ENCODE data around the gene MYMK.

MYMK gene

GRCh38 chr9:133545494-133546286 is 20.9 kb upstream of the MYMK start:
- no peaks in the 10 kb centered on the region for H3K4me1 ChIP-seq (ENCODE audit: control insufficient read depth, insufficient read depth, low read length)
- no peak overlapping the region for H3K27ac ChIP-seq (ENCODE audit: insufficient read depth, low read depth, low read length, poor library complexity, severe bottlenecking)
- 87 to 91% methylated on average over 25 of the region's 25 CpGs for WGBS, 2 experiments
- H3K36me3 ChIP-seq (ENCODE audit: control insufficient read depth, insufficient read depth, low read length): no peaks in the 10 kb centered on the region
- H3K9me3 ChIP-seq (ENCODE audit: control insufficient read depth, low read length): no peaks in the 10 kb centered on the region
- H3K4me3 ChIP-seq (ENCODE audit: insufficient read depth, low read depth, low read length): no peak overlapping the region
- no peaks in the 10 kb centered on the region for H3K27me3 ChIP-seq (ENCODE audit: control insufficient read depth, insufficient read depth, low read length, poor library complexity, severe bottlenecking)

GRCh38 chr9:133543772-133544467 is 19.2 kb upstream of the MYMK start:
- no peaks in the 10 kb centered on the region for H3K27me3 ChIP-seq (ENCODE audit: control insufficient read depth, insufficient read depth, low read length, poor library complexity, severe bottlenecking)
- H3K36me3 ChIP-seq (ENCODE audit: control insufficient read depth, insufficient read depth, low read length): no peaks in the 10 kb centered on the region
- peaks cover 6% of the 10 kb centered on the region for H3K4me1 ChIP-seq (ENCODE audit: control insufficient read depth, insufficient read depth, low read length)
- WGBS, 2 experiments: 87 to 89% methylated on average over 16 of the region's 16 CpGs
- no peak overlapping the region for H3K4me3 ChIP-seq (ENCODE audit: insufficient read depth, low read depth, low read length)
- no peaks in the 10 kb centered on the region for H3K9me3 ChIP-seq (ENCODE audit: control insufficient read depth, low read length)
- H3K27ac ChIP-seq (ENCODE audit: insufficient read depth, low read depth, low read length, poor library complexity, severe bottlenecking): no peak overlapping the region

DNA sequence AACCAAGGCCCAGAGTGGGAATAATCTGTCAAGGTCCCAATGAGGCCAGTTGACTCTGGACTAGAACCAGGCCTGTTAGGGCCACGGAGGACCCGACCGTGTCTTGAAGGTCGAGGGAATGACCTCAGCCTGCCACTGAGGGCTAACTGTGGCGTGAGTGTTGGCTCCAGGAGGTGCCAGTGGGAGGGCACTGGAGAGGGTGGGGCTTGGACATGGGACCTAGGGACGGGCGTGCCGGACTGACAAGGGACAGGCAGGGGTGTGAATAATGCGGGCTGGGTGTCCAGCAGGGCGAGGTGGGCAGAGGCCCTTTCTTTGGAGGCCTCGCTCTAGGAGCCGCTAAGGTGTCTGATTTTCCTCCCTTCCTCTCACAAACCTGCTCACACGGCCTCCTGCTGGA is 17.2 kb upstream of the MYMK start:
- Histone ChIP-seq H3K4me1 (ENCODE audit: control insufficient read depth, insufficient read depth, low read length) (peaks cover 11% of the 10 kb centered on the region), H3K27ac (ENCODE audit: insufficient read depth, low read depth, low read length, poor library complexity, severe bottlenecking) (no peak overlapping the region), H3K9me3 (ENCODE audit: control insufficient read depth, low read length) (no peaks in the 10 kb centered on the region), H3K4me3 (ENCODE audit: insufficient read depth, low read depth, low read length) (no peak overlapping the region), H3K36me3 (ENCODE audit: control insufficient read depth, insufficient read depth, low read length) (no peaks in the 10 kb centered on the region), H3K27me3 (ENCODE audit: control insufficient read depth, insufficient read depth, low read length, poor library complexity, severe bottlenecking) (no peaks in the 10 kb centered on the region)
- 82 to 83% methylated on average over 13 of the region's 13 CpGs for WGBS, 2 experiments

DNA sequence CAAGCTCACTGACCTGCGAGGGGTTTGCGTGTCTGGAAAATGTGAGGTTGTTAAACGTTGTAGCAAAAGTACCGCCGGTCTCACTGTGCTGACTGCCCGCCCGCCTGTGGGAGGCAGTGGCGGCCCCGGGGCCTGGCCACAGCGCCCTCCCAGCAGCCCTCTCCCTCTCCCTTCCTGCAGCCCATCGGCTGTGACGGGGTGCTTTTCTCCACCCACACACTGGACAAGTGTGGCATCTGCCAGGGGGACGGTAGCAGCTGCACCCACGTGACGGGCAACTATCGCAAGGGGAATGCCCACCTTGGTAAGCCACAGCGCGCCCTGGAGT is 15.9 kb upstream of the MYMK start:
- no peak overlapping the region for H3K4me3 ChIP-seq (ENCODE audit: insufficient read depth, low read depth, low read length)
- H3K27me3 ChIP-seq (ENCODE audit: control insufficient read depth, insufficient read depth, low read length, poor library complexity, severe bottlenecking): no peaks in the 10 kb centered on the region
- no peak overlapping the region for H3K27ac ChIP-seq (ENCODE audit: insufficient read depth, low read depth, low read length, poor library complexity, severe bottlenecking)
- 80 to 83% methylated on average over 18 of the region's 18 CpGs for WGBS, 2 experiments
- no peaks in the 10 kb centered on the region for H3K9me3 ChIP-seq (ENCODE audit: control insufficient read depth, low read length)
- no peaks in the 10 kb centered on the region for H3K36me3 ChIP-seq (ENCODE audit: control insufficient read depth, insufficient read depth, low read length)
- peaks cover 14% of the 10 kb centered on the region for H3K4me1 ChIP-seq (ENCODE audit: control insufficient read depth, insufficient read depth, low read length)

GRCh38 chr9:133539991-133540697 is 15.4 kb upstream of the MYMK start:
- Histone ChIP-seq H3K4me3 (ENCODE audit: insufficient read depth, low read depth, low read length) (no peak overlapping the region), H3K36me3 (ENCODE audit: control insufficient read depth, insufficient read depth, low read length) (no peaks in the 10 kb centered on the region), H3K27me3 (ENCODE audit: control insufficient read depth, insufficient read depth, low read length, poor library complexity, severe bottlenecking) (no peaks in the 10 kb centered on the region), H3K27ac (ENCODE audit: insufficient read depth, low read depth, low read length, poor library complexity, severe bottlenecking) (no peak overlapping the region), H3K4me1 (ENCODE audit: control insufficient read depth, insufficient read depth, low read length) (peaks cover 15% of the 10 kb centered on the region), H3K9me3 (ENCODE audit: control insufficient read depth, low read length) (no peaks in the 10 kb centered on the region)
- 88 to 90% methylated on average over 22 of the region's 22 CpGs for WGBS, 2 experiments

DNA sequence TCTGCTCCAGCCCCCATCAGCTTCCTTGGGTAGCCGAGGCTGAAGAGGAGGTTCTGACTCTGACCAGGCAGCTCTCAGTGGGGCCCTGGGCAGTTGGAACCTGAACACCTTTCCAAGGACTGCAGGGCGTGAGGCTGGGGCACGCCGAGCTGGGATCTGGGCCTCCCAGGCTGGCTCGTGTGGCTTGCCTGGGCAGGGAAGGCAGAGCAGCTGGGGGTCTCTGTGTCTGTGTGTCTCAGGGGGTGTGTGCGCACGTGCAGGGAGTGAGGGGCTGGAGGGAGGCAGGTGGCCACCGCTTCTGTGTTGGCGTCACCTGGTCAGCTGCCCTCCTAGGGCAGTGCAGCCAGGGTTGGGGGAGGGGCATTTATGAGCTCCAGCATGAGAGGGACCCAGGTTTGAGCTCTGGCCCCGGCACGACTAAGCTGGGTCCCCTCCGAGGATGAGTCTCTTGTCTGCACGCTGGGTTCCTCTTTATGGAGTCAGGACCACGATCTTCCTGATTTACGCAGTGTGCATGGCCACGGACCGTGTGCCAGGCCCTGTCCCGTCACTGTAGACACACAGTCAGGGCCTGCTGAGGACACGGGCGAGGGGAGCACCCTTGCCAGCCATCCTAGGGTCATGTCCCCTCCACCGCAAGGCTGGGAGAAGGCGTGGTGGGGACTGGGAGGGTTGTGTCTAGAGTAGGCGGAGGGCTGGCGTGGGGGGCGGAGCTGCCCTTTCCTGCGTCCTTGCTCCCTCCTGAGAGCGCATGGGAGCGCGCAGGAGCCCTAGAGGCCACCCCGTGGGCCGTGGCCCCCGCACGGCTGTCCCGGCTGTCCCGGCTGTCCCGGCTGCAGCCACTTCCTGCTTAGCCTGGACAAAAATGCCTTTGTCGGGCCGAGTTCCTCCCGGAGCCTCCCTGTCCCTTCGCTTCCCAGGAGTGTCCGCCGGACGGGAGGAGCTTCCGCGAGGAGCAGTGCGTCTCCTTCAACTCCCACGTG is 14.4 kb upstream of the MYMK start:
- Histone ChIP-seq H3K4me1 (ENCODE audit: control insufficient read depth, insufficient read depth, low read length) (peaks cover 21% of the 10 kb centered on the region), H3K36me3 (ENCODE audit: control insufficient read depth, insufficient read depth, low read length) (no peaks in the 10 kb centered on the region), H3K27me3 (ENCODE audit: control insufficient read depth, insufficient read depth, low read length, poor library complexity, severe bottlenecking) (peaks cover 9% of the 10 kb centered on the region), H3K4me3 (ENCODE audit: insufficient read depth, low read depth, low read length) (no peak overlapping the region), H3K9me3 (ENCODE audit: control insufficient read depth, low read length) (no peaks in the 10 kb centered on the region), H3K27ac (ENCODE audit: insufficient read depth, low read depth, low read length, poor library complexity, severe bottlenecking) (no peak overlapping the region)
- 80% methylated on average over 47 of the region's 47 CpGs for WGBS, 2 experiments

GRCh38 chr9:133538176-133538575 is 13.4 kb upstream of the MYMK start:
- H3K27me3 ChIP-seq (ENCODE audit: control insufficient read depth, insufficient read depth, low read length, poor library complexity, severe bottlenecking): peaks cover 19% of the 10 kb centered on the region
- no peak overlapping the region for H3K4me3 ChIP-seq (ENCODE audit: insufficient read depth, low read depth, low read length)
- WGBS, 2 experiments: 95 to 96% methylated on average over 14 of the region's 14 CpGs

DNA sequence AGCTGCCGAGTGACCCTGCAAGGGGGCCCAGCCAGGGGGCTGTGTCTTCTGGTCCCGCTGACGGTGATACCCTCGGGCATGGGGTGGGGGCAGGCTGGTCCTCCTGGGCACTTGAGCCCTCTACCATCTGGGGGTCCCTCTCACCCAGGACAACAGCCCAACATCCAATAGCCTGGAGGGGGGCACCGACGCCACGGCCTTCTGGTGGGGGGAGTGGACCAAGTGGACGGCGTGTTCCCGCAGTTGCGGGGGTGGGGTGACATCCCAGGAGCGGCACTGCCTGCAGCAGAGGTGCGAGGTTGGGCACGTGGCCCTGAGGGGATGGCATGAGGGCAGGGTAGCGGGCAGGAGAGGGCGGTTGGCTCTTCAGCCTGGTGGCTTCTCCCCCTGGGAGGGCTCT is 12.5 kb upstream of the MYMK start:
- no peak overlapping the region for H3K4me3 ChIP-seq (ENCODE audit: insufficient read depth, low read depth, low read length)
- peaks cover 28% of the 10 kb centered on the region for H3K4me1 ChIP-seq (ENCODE audit: control insufficient read depth, insufficient read depth, low read length)
- no peaks in the 10 kb centered on the region for H3K36me3 ChIP-seq (ENCODE audit: control insufficient read depth, insufficient read depth, low read length)
- H3K9me3 ChIP-seq (ENCODE audit: control insufficient read depth, low read length): no peaks in the 10 kb centered on the region
- 94 to 95% methylated on average over 16 of the region's 16 CpGs for WGBS, 2 experiments
- H3K27ac ChIP-seq (ENCODE audit: insufficient read depth, low read depth, low read length, poor library complexity, severe bottlenecking): no peak overlapping the region
- peaks cover 19% of the 10 kb centered on the region for H3K27me3 ChIP-seq (ENCODE audit: control insufficient read depth, insufficient read depth, low read length, poor library complexity, severe bottlenecking)

More at GRCh38 chr9:133538176-133538575, 13.4 kb upstream of the MYMK start:
- Histone ChIP-seq H3K27ac (ENCODE audit: insufficient read depth, low read depth, low read length, poor library complexity, severe bottlenecking) (no peak overlapping the region), H3K36me3 (ENCODE audit: control insufficient read depth, insufficient read depth, low read length) (no peaks in the 10 kb centered on the region), H3K4me1 (ENCODE audit: control insufficient read depth, insufficient read depth, low read length) (peaks cover 28% of the 10 kb centered on the region), H3K9me3 (ENCODE audit: control insufficient read depth, low read length) (no peaks in the 10 kb centered on the region)

DNA sequence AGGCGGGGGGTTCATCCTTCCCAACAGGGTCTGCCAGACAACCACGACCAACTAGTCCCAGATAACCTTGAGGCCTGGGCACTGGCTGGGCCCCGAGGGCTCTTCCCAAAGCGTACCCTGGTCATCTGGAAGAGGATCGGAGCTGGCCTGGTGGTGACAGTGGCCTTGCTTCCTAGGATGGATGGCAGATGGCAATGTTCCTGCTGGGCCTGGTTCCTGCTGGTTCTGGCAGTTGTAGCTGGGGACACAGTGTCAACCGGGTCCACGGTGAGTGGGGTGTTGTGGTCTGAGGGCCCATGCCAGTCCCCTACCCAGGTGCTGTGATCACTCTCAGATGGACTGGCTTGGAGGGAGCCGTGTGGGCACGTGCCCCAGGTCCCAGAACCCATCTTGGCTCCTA is 11.8 kb upstream of the MYMK start:
- 93 to 95% methylated on average over 9 of the region's 9 CpGs for WGBS, 2 experiments
- Histone ChIP-seq H3K27ac (ENCODE audit: insufficient read depth, low read depth, low read length, poor library complexity, severe bottlenecking) (no peak overlapping the region), H3K4me1 (ENCODE audit: control insufficient read depth, insufficient read depth, low read length) (peaks cover 28% of the 10 kb centered on the region), H3K27me3 (ENCODE audit: control insufficient read depth, insufficient read depth, low read length, poor library complexity, severe bottlenecking) (peaks cover 19% of the 10 kb centered on the region), H3K4me3 (ENCODE audit: insufficient read depth, low read depth, low read length) (no peak overlapping the region), H3K9me3 (ENCODE audit: control insufficient read depth, low read length) (no peaks in the 10 kb centered on the region), H3K36me3 (ENCODE audit: control insufficient read depth, insufficient read depth, low read length) (no peaks in the 10 kb centered on the region)
